DOHH2 (cell line): ENCODE results near the gene SLIRP.

Source experiments
- H3F3A ChIP-seq: fragments of 200-600 bp; sonication (generic), shearing (Covaris generic); 2 replicates; pipeline ENCODE4 v1.6.0; 2016; ENCODE audit warnings: antibody characterized with exemption, mild to moderate bottlenecking; ENCODE audit not compliant: control insufficient read depth, insufficient read depth
- H3K27ac ChIP-seq: fragments of 200-600 bp; sonication (generic); 2 replicates; pipeline ENCODE4 v1.5.1; 2014; ENCODE audit warnings: low read depth, mild to moderate bottlenecking, low read length, moderate library complexity
- H3K27me3 ChIP-seq: fragments of 200-600 bp; sonication (generic); 2 replicates; pipeline ENCODE4 v1.6.1; 2014; ENCODE audit warnings: mild to moderate bottlenecking, low read length, mixed read lengths; ENCODE audit not compliant: control insufficient read depth
- H3K36me3 ChIP-seq: fragments of 200-600 bp; sonication (generic); 2 replicates; pipeline ENCODE4 v1.6.1; 2014; ENCODE audit warnings: mild to moderate bottlenecking, low read length, moderate library complexity, mixed read lengths; ENCODE audit not compliant: control insufficient read depth
- H3K4me1 ChIP-seq: fragments of 200-600 bp; sonication (generic); 2 replicates; pipeline ENCODE4 v1.6.1; 2014; ENCODE audit warnings: mild to moderate bottlenecking, low read length, mixed read lengths; ENCODE audit not compliant: control insufficient read depth
- H3K4me2 ChIP-seq: fragments of 200-600 bp; sonication (generic); 2 replicates; pipeline ENCODE4 v1.6.0; 2014; ENCODE audit warnings: mild to moderate bottlenecking, low read length, moderate library complexity
- H3K4me3 ChIP-seq: fragments of 200-600 bp; sonication (generic); 2 replicates; pipeline ENCODE4 v1.5.1; 2014; ENCODE audit warnings: mild to moderate bottlenecking, low read length, mixed read lengths
- H3K79me2 ChIP-seq: fragments of 200-600 bp; sonication (generic); 2 replicates; pipeline ENCODE4 v1.6.1; 2014; ENCODE audit warnings: mild to moderate bottlenecking, low read length, mixed read lengths; ENCODE audit not compliant: control insufficient read depth
- H3K9me2 ChIP-seq: fragments of 200-600 bp; sonication (generic); replicated peaks from 2 replicates; pipeline ENCODE4 v1.6.1; 2014; ENCODE audit warnings: mild to moderate bottlenecking, low read length, mixed read lengths; ENCODE audit not compliant: control insufficient read depth
- H3K9me3 ChIP-seq: fragments of 200-600 bp; sonication (generic); 2 replicates; pipeline ENCODE4 v1.6.1; 2014; ENCODE audit warnings: antibody characterized with exemption, low read length, mixed read lengths; ENCODE audit not compliant: control insufficient read depth, insufficient read depth
- H4K20me1 ChIP-seq: fragments of 200-600 bp; sonication (generic); 2 replicates; pipeline ENCODE4 v1.6.0; 2014; ENCODE audit warnings: low read depth, mild to moderate bottlenecking, antibody characterized with exemption, low read length, moderate library complexity; ENCODE audit not compliant: control insufficient read depth, insufficient read depth
- CTCF ChIP-seq: fragments of 200-600 bp; sonication (generic); IDR thresholded peaks from one replicate; pipeline ENCODE4 v1.5.1; 2014; ENCODE audit warnings: antibody characterized with exemption, mild to moderate bottlenecking, low read depth, low read length; ENCODE audit not compliant: poor library complexity, severe bottlenecking
- EZH2phosphoT487 ChIP-seq: fragments of 200-600 bp; sonication (generic); IDR thresholded peaks from 2 replicates; pipeline ENCODE4 v1.6.1; 2017; ENCODE audit warnings: borderline replicate concordance, mild to moderate bottlenecking, antibody characterized with exemption, low read length, moderate library complexity, mixed read lengths

The SLIRP gene

GRCh38 chr14:77663293-77663692, 44.6 kb upstream of the SLIRP start:
- H3K4me2 ChIP-seq: no peak overlapping the region

GRCh38 chr14:77667331-77667730, 40.6 kb upstream of the SLIRP start:
- peaks cover 3% of the 10 kb centered on the region for H3F3A ChIP-seq
- no peak overlapping the region for H3K4me2 ChIP-seq
- peaks cover 3% of the 10 kb centered on the region; the same call in 1 of the 2 replicates for H3K27me3 ChIP-seq
- no peaks in the 10 kb centered on the region for H3K36me3 ChIP-seq
- no peaks in the 10 kb centered on the region for H3K79me2 ChIP-seq
- no peaks in the 10 kb centered on the region for H4K20me1 ChIP-seq
- H3K27ac ChIP-seq: no peak overlapping the region
- H3K4me3 ChIP-seq: no peak overlapping the region
- TF ChIP-seq CTCF (no peak), EZH2phosphoT487 (no peak)
- no peaks in the 10 kb centered on the region for H3K4me1 ChIP-seq
- no peaks in the 10 kb centered on the region for H3K9me2 ChIP-seq
- H3K9me3 ChIP-seq: no peaks in the 10 kb centered on the region

More at GRCh38 chr14:77663293-77663692, 44.6 kb upstream of the SLIRP start:
- Histone ChIP-seq H3K4me1 (no peaks in the 10 kb centered on the region), H3K9me3 (no peaks in the 10 kb centered on the region), H3K36me3 (no peaks in the 10 kb centered on the region), H3K27ac (no peak overlapping the region), H3K9me2 (no peaks in the 10 kb centered on the region), H3K4me3 (no peak overlapping the region), H3F3A (peaks cover 3% of the 10 kb centered on the region), H4K20me1 (no peaks in the 10 kb centered on the region), H3K27me3 (peaks cover 3% of the 10 kb centered on the region; the same call in 1 of the 2 replicates), H3K79me2 (no peaks in the 10 kb centered on the region)
- no peak for TF ChIP-seq EZH2phosphoT487
- no peak for TF ChIP-seq CTCF

- H3K4me2 ChIP-seq: no peak overlapping the region
- H3K4me1 ChIP-seq: no peaks in the 10 kb centered on the region
- H3K36me3 ChIP-seq: peaks cover 35% of the 10 kb centered on the region
- H3F3A ChIP-seq: no peaks in the 10 kb centered on the region
- no peaks in the 10 kb centered on the region for H3K79me2 ChIP-seq
- TF ChIP-seq CTCF: no peak
- no peak for TF ChIP-seq EZH2phosphoT487
- H3K27ac ChIP-seq: no peak overlapping the region
- H3K9me2 ChIP-seq: no peaks in the 10 kb centered on the region
- H3K27me3 ChIP-seq: no peaks in the 10 kb centered on the region
- H4K20me1 ChIP-seq: no peaks in the 10 kb centered on the region
- H3K9me3 ChIP-seq: no peaks in the 10 kb centered on the region
- no peak overlapping the region for H3K4me3 ChIP-seq
Measured at GRCh38 chr14:77673193-77673592, 34.7 kb upstream of the SLIRP start.
